H1 (cell line): Measurements from ENCODE around the gene KLHL17. TPM values are rescaled to one million over a fixed set of nuclear protein-coding genes. Genes with fewer than 3 reads are reported as not detected.
"Not testable (repeated sequence)": the region's sequence is repeated elsewhere in the genome, so short reads cannot be mapped to it uniquely, and the experiment has no call there.

Source experiments
- CTCF ChIA-PET: fragments of 300-600 bp; sonication (Branson Sonifier 250); formaldehyde crosslinking; loops from one replicate; lab custom pipeline; 2021; ENCODE audit not compliant: partially characterized antibody; lab: Charles Lee
- POLR2A ChIA-PET: fragments of 300-600 bp; sonication (Branson Sonifier 250); formaldehyde crosslinking; loops from one replicate; lab custom pipeline; 2021; ENCODE audit warnings: inconsistent platforms; ENCODE audit not compliant: partially characterized antibody; lab: Charles Lee
- DNase-seq, 2 experiments: peaks; one replicate each; pipeline versions ENCODE4 v3.0.0 to v3.0.0-alpha.2; 2010 to 2022; ENCODE audit warnings: low spot score in 2 of 2, low read depth in 1 of 2, mixed read lengths in 1 of 2
- FAIRE-seq: peaks from 2 replicates; lab custom pipeline; 2011; peaks lifted over from hg19 to GRCh38; lab: Jason Lieb, UNC
- H2AFZ ChIP-seq: 2 replicates; pipeline ENCODE4 v1.8.1; 2012; ENCODE audit warnings: low read length, inconsistent platforms
- H2AK5ac ChIP-seq: 2 replicates; pipeline ENCODE4 v1.6.1; 2013; ENCODE audit warnings: low read depth, low read length
- H2BK120ac ChIP-seq: replicated peaks from 2 replicates; pipeline ENCODE3; 2013; ENCODE audit warnings: low read depth, low read length, inconsistent platforms
- H2BK12ac ChIP-seq: 2 replicates; pipeline ENCODE4 v1.6.1; 2013; ENCODE audit warnings: low read depth, low read length
- H2BK15ac ChIP-seq: 2 replicates; pipeline ENCODE4 v1.6.1; 2013; ENCODE audit warnings: low read length
- H2BK20ac ChIP-seq: 2 replicates; pipeline ENCODE4 v1.6.1; 2013; ENCODE audit warnings: low read length
- H2BK5ac ChIP-seq: 2 replicates; pipeline ENCODE4 v1.6.1; 2013; ENCODE audit warnings: low read depth, low read length
- H3K14ac ChIP-seq: 2 replicates; pipeline ENCODE4 v1.6.1; 2013; ENCODE audit warnings: inconsistent platforms; ENCODE audit not compliant: insufficient read length
- H3K18ac ChIP-seq: 2 replicates; pipeline ENCODE4 v1.6.1; 2013; ENCODE audit warnings: low read length; ENCODE audit errors: extremely low read depth
- H3K23ac ChIP-seq: 2 replicates; pipeline ENCODE4 v1.6.1; 2013; ENCODE audit warnings: inconsistent platforms; ENCODE audit not compliant: insufficient read length
- H3K23me2 ChIP-seq: 2 replicates; pipeline ENCODE4 v1.6.1; 2013; ENCODE audit warnings: low read depth, low read length
- H3K27ac ChIP-seq: 2 replicates; pipeline ENCODE4 v1.6.1; 2011; ENCODE audit warnings: low read depth, low read length, inconsistent platforms
- H3K27me3 ChIP-seq, 4 experiments: replicated peaks in 1 of 4; 1 replicate in 1 of 4; 2 replicates in 3 of 4; pipeline versions ENCODE4 v1.6.1 to v1.8.1; 2011 to 2013; ENCODE audit warnings: low read length in 3 of 4, mild to moderate bottlenecking in 3 of 4, inconsistent platforms in 2 of 4, mixed read lengths in 2 of 4, moderate library complexity in 1 of 4; ENCODE audit not compliant: control insufficient read depth in 3 of 4, insufficient read depth in 3 of 4; ENCODE audit errors: extremely low read depth in 1 of 4
- H3K36me3 ChIP-seq, 4 experiments: 2 replicates each; pipeline versions ENCODE4 v1.6.1 to v1.8.1; 2011 to 2013; ENCODE audit warnings: mild to moderate bottlenecking in 4 of 4, low read length in 3 of 4, moderate library complexity in 2 of 4, control low read depth in 1 of 4, inconsistent platforms in 1 of 4; ENCODE audit not compliant: insufficient read depth in 4 of 4, control insufficient read depth in 2 of 4
- H3K4ac ChIP-seq: replicated peaks from 2 replicates; pipeline ENCODE3; 2013; ENCODE audit warnings: low read length, low read depth, mixed read lengths, inconsistent platforms; ENCODE audit not compliant: insufficient read length
- H3K4me1 ChIP-seq, 4 experiments: replicated peaks in 1 of 4; 1 replicate in 1 of 4; 2 replicates in 3 of 4; pipeline versions ENCODE4 v1.6.1 to v1.8.1; 2011 to 2013; ENCODE audit warnings: low read length in 3 of 4, inconsistent platforms in 2 of 4, mixed read lengths in 1 of 4; ENCODE audit not compliant: insufficient read depth in 4 of 4, control insufficient read depth in 3 of 4
- H3K4me2 ChIP-seq, 2 experiments: 2 replicates each; pipeline versions ENCODE4 v1.6.1 to v1.8.1; 2011 to 2013; ENCODE audit warnings: low read depth in 2 of 2, low read length in 2 of 2, control low read depth in 1 of 2, inconsistent platforms in 1 of 2, mild to moderate bottlenecking in 1 of 2; ENCODE audit not compliant: insufficient read depth in 1 of 2
- H3K4me3 ChIP-seq, 4 experiments: fragments of 200-600, 300-600 bp in 1 of 4; sonication (generic), shearing (Covaris generic), sonication (Bioruptor Twin) in 1 of 4; 2 replicates each; pipeline versions ENCODE4 v1.5.1 to v1.8.1; 2011 to 2016; ENCODE audit warnings: low read length in 4 of 4, low read depth in 3 of 4, control low read depth in 2 of 4, inconsistent platforms in 2 of 4, mild to moderate bottlenecking in 2 of 4, mixed read lengths in 1 of 4, moderate library complexity in 1 of 4; ENCODE audit not compliant: insufficient read depth in 2 of 4; ENCODE audit errors: extremely low read depth in 1 of 4
- H3K56ac ChIP-seq: replicated peaks from 2 replicates; pipeline ENCODE3; 2013; ENCODE audit warnings: low read depth, mild to moderate bottlenecking, mixed read lengths, low read length, inconsistent platforms; ENCODE audit not compliant: insufficient read length
- H3K79me1 ChIP-seq: 2 replicates; pipeline ENCODE4 v1.6.1; 2013; ENCODE audit warnings: low read depth, low read length, control low read depth
- H3K79me2 ChIP-seq, 2 experiments: 2 replicates each; pipeline versions ENCODE4 v1.6.1 to v1.8.1; 2012 to 2013; ENCODE audit warnings: low read length in 2 of 2, mild to moderate bottlenecking in 2 of 2, inconsistent platforms in 1 of 2; ENCODE audit not compliant: insufficient read depth in 2 of 2, control insufficient read depth in 1 of 2
- H3K9ac ChIP-seq, 4 experiments: replicated peaks in 1 of 4; 1 replicate in 1 of 4; 2 replicates in 3 of 4; pipeline versions ENCODE4 v1.6.1 to v1.8.1; 2011 to 2013; ENCODE audit warnings: low read depth in 3 of 4, low read length in 3 of 4, control low read depth in 2 of 4, mild to moderate bottlenecking in 2 of 4, moderate library complexity in 2 of 4, inconsistent platforms in 1 of 4; ENCODE audit errors: extremely low read depth in 1 of 4
- H3K9me3 ChIP-seq, 2 experiments: 2 replicates each; pipeline versions ENCODE4 v1.6.1 to v1.8.1; 2012 to 2013; ENCODE audit warnings: mild to moderate bottlenecking in 2 of 2, moderate library complexity in 2 of 2, control low read depth in 1 of 2, inconsistent platforms in 1 of 2, low read depth in 1 of 2, low read length in 1 of 2, mixed read lengths in 1 of 2; ENCODE audit not compliant: insufficient read depth in 2 of 2
- H4K20me1 ChIP-seq, 2 experiments: replicated peaks in 1 of 2; 2 replicates each; pipeline versions ENCODE3 to v1.8.1; 2011 to 2013; ENCODE audit warnings: inconsistent platforms in 2 of 2, low read length in 2 of 2, mild to moderate bottlenecking in 1 of 2; ENCODE audit not compliant: insufficient read depth in 2 of 2, control insufficient read depth in 1 of 2
- H4K5ac ChIP-seq: 2 replicates; pipeline ENCODE4 v1.6.1; 2013; ENCODE audit warnings: low read length, low read depth, mixed read lengths, inconsistent platforms; ENCODE audit not compliant: insufficient read length
- H4K8ac ChIP-seq: 2 replicates; pipeline ENCODE4 v1.8.0; 2013; ENCODE audit warnings: mild to moderate bottlenecking, moderate library complexity, low read length, inconsistent platforms; ENCODE audit not compliant: insufficient read depth; ENCODE audit errors: extremely low read depth
- H4K91ac ChIP-seq: replicated peaks from 2 replicates; pipeline ENCODE3; 2013; ENCODE audit warnings: low read length, mixed read lengths, inconsistent platforms; ENCODE audit not compliant: insufficient read length
- WGBS, 2 experiments: shearing (Covaris generic) in 1 of 2; methylation state at CpG; one replicate each; pipeline versions ENCODE4 v1.1.6 to v1.1.7; 2013 to 2015; ENCODE audit warnings: low lambda C conversion rate in 2 of 2, mixed read lengths in 2 of 2, inconsistent platforms in 1 of 2, low coverage in 1 of 2, missing lambda C conversion rate in 1 of 2; ENCODE audit not compliant: insufficient replicate concordance in 2 of 2, insufficient coverage in 1 of 2, insufficient read length in 1 of 2; ENCODE audit errors: extremely low coverage in 1 of 2, missing lambda C conversion rate in 1 of 2; 5-methylcytosine and 5-hydroxymethylcytosine counted together
- polyA plus RNA-seq, 7 experiments: library from polyadenylated mRNA; depleted of rRNA in 3 of 7; stranded (reverse) in 5 of 7; unstranded in 2 of 7; fragments of >200 nt in 5 of 7; fragments of 200-250 nt in 2 of 7; gene quantifications; 1 replicate in 5 of 7; 2 replicates in 1 of 7; 4 replicates in 1 of 7; pipeline versions ENCODE4 v1.2.1 to v1.2.3, GENCODE V29; 2011 to 2013; ENCODE audit warnings: missing spikeins in 2 of 7, mixed read lengths in 2 of 7
- total RNA-seq: library from RNA; stranded (reverse); fragmentation: NEBNext Ultra II Directional; extraction: Animal tissue kit (Norgen Biotek cat#: 25700); gene quantifications from 2 replicates; pipeline ENCODE4 v1.2.1, GENCODE V29; 2021

KLHL17 gene
- total and polyA plus RNA-seq, 2 of the 8 experiments (the other 6 are each of a cell fraction or from before 2014, with no cell fraction given) = 32.6 to 36.1 TPM

DNA sequence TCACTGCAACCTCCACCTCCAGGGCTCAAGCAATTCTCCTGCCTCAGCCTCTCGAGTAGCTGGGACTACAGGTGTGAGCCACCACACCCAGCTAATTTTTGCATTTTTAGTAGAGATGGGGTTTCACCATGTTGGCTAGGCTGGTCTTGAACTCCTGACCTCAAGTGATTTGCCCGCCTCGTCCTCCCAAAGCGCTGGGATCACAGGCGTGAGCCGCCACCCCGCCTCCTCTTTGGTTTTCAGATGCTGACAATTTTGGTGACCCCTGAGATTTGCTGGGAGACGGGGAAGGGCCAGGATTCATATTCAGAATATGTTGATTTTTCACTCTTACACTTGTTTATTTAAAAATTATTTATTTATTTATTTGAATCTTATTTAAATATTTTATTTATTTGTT is 49.7 kb downstream of the KLHL17 start:
- H4K20me1 ChIP-seq, H3K79me2 ChIP-seq, H3K56ac ChIP-seq, H3K4ac ChIP-seq, DNase-seq, H2BK12ac ChIP-seq, H3K18ac ChIP-seq, H3K36me3 ChIP-seq, H4K5ac ChIP-seq, H3K9me3 ChIP-seq, H2AK5ac ChIP-seq, H2BK20ac ChIP-seq, H3K23ac ChIP-seq, H3K4me3 ChIP-seq, H4K91ac ChIP-seq, H3K79me1 ChIP-seq, H3K4me2 ChIP-seq, H3K23me2 ChIP-seq, H2BK120ac ChIP-seq, H4K8ac ChIP-seq, H3K27ac ChIP-seq, FAIRE-seq, H3K14ac ChIP-seq, POLR2A ChIA-PET, H3K9ac ChIP-seq, H2BK5ac ChIP-seq, H2BK15ac ChIP-seq, H3K27me3 ChIP-seq, H2AFZ ChIP-seq: not testable (repeated sequence)
- 93% methylated on average over 8 of the region's 8 CpGs; no CpG with 5 or more reads in 1 of the 2 experiments for WGBS, 2 experiments
- CTCF ChIA-PET = interaction anchor here (1.2 to 1.6 kb wide), 3 partner anchors 11 to 58 kb away, joined by 3 to 5 read pairs (median 4); partner anchors contain the start of gene HES4
- H3K4me1 ChIP-seq = peaks cover 0 to 30% (median 18%) of the 10 kb centered on the region in 4 experiments; a peak in 6 of 7 replicates
